HepG2 (cell line): ENCODE results near the gene SMCO4. TPM values are rescaled to one million over a fixed set of nuclear protein-coding genes. Genes with fewer than 3 reads are reported as not detected.

Source experiments
- HINFP ChIP-seq: sonication (generic); formaldehyde crosslinking; IDR thresholded peaks from 2 replicates; pipeline ENCODE4 v1.4.0; 2020; ENCODE audit warnings: low read depth, mild to moderate bottlenecking, missing genetic modification reagents
- HNF4A ChIP-seq: sonication (generic); formaldehyde crosslinking; IDR thresholded peaks from 2 replicates; pipeline ENCODE4 v1.4.0; 2020; ENCODE audit warnings: missing genetic modification reagents
- HOXA3 ChIP-seq: sonication (generic); formaldehyde crosslinking; IDR thresholded peaks from 2 replicates; pipeline ENCODE4 v1.5.0; 2020; ENCODE audit warnings: missing genetic modification reagents
- IKZF4 ChIP-seq: sonication (generic); formaldehyde crosslinking; IDR thresholded peaks from 2 replicates; pipeline ENCODE4 v1.5.1; 2020; ENCODE audit warnings: borderline replicate concordance, mild to moderate bottlenecking, low read depth, missing genetic modification reagents; ENCODE audit errors: not compliant biosample characterization
- KLF11 ChIP-seq: IDR thresholded peaks from 2 replicates; pipeline ENCODE4 v1.6.1; 2016; ENCODE audit warnings: missing compliant biosample characterization
- KLF16 ChIP-seq, 2 experiments: sonication (generic) in 1 of 2; formaldehyde crosslinking in 1 of 2; IDR thresholded peaks; 2 replicates each; pipeline versions ENCODE4 v1.6.1 to v1.8.0; 2016 to 2023; ENCODE audit warnings: missing genetic modification reagents in 2 of 2, missing compliant biosample characterization in 1 of 2
- KMT2B ChIP-seq: IDR thresholded peaks from 2 replicates; pipeline ENCODE4 v1.6.1; 2016; ENCODE audit warnings: missing genetic modification reagents, missing compliant biosample characterization
- MTF1 ChIP-seq: sonication (generic); formaldehyde crosslinking; IDR thresholded peaks from 2 replicates; pipeline ENCODE4 v1.5.0; 2020; ENCODE audit warnings: missing genetic modification reagents
- RCOR2 ChIP-seq: IDR thresholded peaks from 2 replicates; pipeline ENCODE4 v1.6.1; 2016; ENCODE audit warnings: missing biosample characterization, missing genetic modification reagents
- SIN3A ChIP-seq: IDR thresholded peaks from 2 replicates; pipeline ENCODE4 v1.6.1; 2011; ENCODE audit warnings: low read depth, mild to moderate bottlenecking, control low read depth, low read length, borderline replicate concordance
- TOE1 ChIP-seq: sonication (generic); formaldehyde crosslinking; IDR thresholded peaks from 2 replicates; pipeline ENCODE4 v1.4.0; 2020; ENCODE audit warnings: mild to moderate bottlenecking, missing genetic modification reagents
- U2AF1 ChIP-seq: fragments of 200-400 bp; formaldehyde crosslinking; optimal IDR thresholded peaks from 2 replicates; pipeline ENCODE3; 2017; ENCODE audit warnings: mild to moderate bottlenecking, low read depth, low read length
- ZNF546 ChIP-seq: sonication (generic); formaldehyde crosslinking; conservative IDR thresholded peaks from 2 replicates; pipeline ENCODE4 v1.8.1; 2023; ENCODE audit warnings: mild to moderate bottlenecking, missing genetic modification reagents
- ZNF564 ChIP-seq: sonication (generic); formaldehyde crosslinking; IDR thresholded peaks from 2 replicates; pipeline ENCODE4 v1.8.1; 2023; ENCODE audit warnings: mild to moderate bottlenecking, missing genetic modification reagents
- ZNF644 ChIP-seq: IDR thresholded peaks from 2 replicates; pipeline ENCODE4 v1.6.1; 2016; ENCODE audit warnings: low read depth
- polyA plus RNA-seq, 8 experiments: library from polyadenylated mRNA; depleted of rRNA in 3 of 8; stranded (reverse) in 7 of 8; unstranded in 1 of 8; fragments of >200 nt; fragmentation: Illumina TruSeq in 4 of 8; extraction: Trizol in 4 of 8; gene quantifications; 2 replicates each; pipeline versions ENCODE4 v1.2.1 to v1.2.3, GENCODE V29; 2011 to 2016; ENCODE audit warnings: low read depth in 4 of 8, missing spikeins in 1 of 8, mixed read lengths in 1 of 8; ENCODE audit not compliant: insufficient read depth in 1 of 8
- total RNA-seq, 5 experiments: library from RNA; depleted of rRNA; stranded (reverse); fragments of >200 nt; fragmentation: Illumina TruSeq; extraction: Trizol; gene quantifications; 2 replicates each; pipeline ENCODE4 v1.2.3, GENCODE V29; 2016; ENCODE audit warnings: low read depth in 1 of 5
- TF ChIP-seq, protein P1 (sequence below): sonication (generic); formaldehyde crosslinking; IDR thresholded peaks from 2 replicates; pipeline ENCODE4 v1.4.0; 2020; ENCODE audit warnings: low read depth, missing genetic modification reagents
- TF ChIP-seq, protein P2 (sequence below), 2 experiments: fragments of 450-650 bp in 1 of 2; sonication (generic) in 1 of 2; formaldehyde crosslinking in 1 of 2; IDR thresholded peaks; 2 replicates each; pipeline versions ENCODE4 v1.6.1 to v1.8.0; 2016 to 2022; ENCODE audit warnings: antibody characterized with exemption in 1 of 2, mild to moderate bottlenecking in 1 of 2, missing genetic modification reagents in 1 of 2

The SMCO4 gene
- total and polyA plus RNA-seq, 2 of the 13 experiments (the other 11 are each of a cell fraction or from before 2014, with no cell fraction given) = 10.6 to 28.5 TPM

DNA sequence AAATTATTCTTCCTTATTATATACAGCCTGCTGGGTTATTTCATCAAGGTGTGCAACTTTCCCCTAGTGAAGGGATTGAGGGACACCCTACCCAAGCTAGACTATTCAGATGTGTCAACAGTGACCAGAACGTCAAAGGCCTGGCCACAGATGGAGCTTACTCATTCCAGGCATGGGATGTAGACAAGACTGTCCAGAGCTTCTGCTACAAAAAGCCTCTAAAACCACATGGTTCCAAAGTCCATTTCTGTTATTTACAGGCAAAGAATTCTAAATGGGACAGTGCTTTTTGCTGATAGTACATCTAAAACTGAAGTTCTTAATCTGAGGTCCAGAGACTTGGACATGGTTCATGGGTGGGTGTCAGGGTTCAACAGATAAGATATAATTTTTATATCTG is 9.7 kb upstream of the SMCO4 start (continued):
- TF ChIP-seq SIN3A (no peak), KLF11 (no peak), MTF1 (CRISPR knock-in tag) (no peak), ZNF546 (CRISPR knock-in tag) (no peak), ZNF564 (CRISPR knock-in tag) (no peak), HINFP (CRISPR knock-in tag) (no peak), ZNF644 (peak; percentile 85), RCOR2 (CRISPR knock-in tag) (peak; percentile 58; the same call in 1 of the 2 replicates), KMT2B (no peak), HOXA3 (0 out of 2 replicates have a peak, but pooled peaks have one; percentile 20), IKZF4 (CRISPR knock-in tag) (no peak), KLF16 (CRISPR knock-in tag; IDR thresholded peaks at IDR 0.05) (no peak), TOE1 (no peak), HNF4A (CRISPR knock-in tag) (peak; percentile 87), U2AF1 (no peak)
- TF ChIP-seq, protein P1, sequence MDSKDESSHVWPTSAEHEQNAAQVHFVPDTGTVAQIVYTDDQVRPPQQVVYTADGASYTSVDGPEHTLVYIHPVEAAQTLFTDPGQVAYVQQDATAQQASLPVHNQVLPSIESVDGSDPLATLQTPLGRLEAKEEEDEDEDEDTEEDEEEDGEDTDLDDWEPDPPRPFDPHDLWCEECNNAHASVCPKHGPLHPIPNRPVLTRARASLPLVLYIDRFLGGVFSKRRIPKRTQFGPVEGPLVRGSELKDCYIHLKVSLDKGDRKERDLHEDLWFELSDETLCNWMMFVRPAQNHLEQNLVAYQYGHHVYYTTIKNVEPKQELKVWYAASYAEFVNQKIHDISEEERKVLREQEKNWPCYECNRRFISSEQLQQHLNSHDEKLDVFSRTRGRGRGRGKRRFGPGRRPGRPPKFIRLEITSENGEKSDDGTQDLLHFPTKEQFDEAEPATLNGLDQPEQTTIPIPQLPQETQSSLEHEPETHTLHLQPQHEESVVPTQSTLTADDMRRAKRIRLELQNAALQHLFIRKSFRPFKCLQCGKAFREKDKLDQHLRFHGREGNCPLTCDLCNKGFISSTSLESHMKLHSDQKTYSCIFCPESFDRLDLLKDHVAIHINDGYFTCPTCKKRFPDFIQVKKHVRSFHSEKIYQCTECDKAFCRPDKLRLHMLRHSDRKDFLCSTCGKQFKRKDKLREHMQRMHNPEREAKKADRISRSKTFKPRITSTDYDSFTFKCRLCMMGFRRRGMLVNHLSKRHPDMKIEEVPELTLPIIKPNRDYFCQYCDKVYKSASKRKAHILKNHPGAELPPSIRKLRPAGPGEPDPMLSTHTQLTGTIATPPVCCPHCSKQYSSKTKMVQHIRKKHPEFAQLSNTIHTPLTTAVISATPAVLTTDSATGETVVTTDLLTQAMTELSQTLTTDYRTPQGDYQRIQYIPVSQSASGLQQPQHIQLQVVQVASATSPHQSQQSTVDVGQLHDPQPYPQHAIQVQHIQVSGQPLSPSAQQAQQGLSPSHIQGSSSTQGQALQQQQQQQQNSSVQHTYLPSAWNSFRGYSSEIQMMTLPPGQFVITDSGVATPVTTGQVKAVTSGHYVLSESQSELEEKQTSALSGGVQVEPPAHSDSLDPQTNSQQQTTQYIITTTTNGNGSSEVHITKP (CRISPR knock-in tag) = no peak
- TF ChIP-seq, protein P2, sequence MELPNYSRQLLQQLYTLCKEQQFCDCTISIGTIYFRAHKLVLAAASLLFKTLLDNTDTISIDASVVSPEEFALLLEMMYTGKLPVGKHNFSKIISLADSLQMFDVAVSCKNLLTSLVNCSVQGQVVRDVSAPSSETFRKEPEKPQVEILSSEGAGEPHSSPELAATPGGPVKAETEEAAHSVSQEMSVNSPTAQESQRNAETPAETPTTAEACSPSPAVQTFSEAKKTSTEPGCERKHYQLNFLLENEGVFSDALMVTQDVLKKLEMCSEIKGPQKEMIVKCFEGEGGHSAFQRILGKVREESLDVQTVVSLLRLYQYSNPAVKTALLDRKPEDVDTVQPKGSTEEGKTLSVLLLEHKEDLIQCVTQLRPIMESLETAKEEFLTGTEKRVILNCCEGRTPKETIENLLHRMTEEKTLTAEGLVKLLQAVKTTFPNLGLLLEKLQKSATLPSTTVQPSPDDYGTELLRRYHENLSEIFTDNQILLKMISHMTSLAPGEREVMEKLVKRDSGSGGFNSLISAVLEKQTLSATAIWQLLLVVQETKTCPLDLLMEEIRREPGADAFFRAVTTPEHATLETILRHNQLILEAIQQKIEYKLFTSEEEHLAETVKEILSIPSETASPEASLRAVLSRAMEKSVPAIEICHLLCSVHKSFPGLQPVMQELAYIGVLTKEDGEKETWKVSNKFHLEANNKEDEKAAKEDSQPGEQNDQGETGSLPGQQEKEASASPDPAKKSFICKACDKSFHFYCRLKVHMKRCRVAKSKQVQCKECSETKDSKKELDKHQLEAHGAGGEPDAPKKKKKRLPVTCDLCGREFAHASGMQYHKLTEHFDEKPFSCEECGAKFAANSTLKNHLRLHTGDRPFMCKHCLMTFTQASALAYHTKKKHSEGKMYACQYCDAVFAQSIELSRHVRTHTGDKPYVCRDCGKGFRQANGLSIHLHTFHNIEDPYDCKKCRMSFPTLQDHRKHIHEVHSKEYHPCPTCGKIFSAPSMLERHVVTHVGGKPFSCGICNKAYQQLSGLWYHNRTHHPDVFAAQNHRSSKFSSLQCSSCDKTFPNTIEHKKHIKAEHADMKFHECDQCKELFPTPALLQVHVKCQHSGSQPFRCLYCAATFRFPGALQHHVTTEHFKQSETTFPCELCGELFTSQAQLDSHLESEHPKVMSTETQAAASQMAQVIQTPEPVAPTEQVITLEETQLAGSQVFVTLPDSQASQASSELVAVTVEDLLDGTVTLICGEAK (IDR thresholded peaks at IDR 0.05) = no peak
- TF ChIP-seq, protein P2 (CRISPR knock-in tag; IDR thresholded peaks at IDR 0.05) = no peak
